NCI-H345 treated with DMSO at 0.1 percent for 48 hours (cell line): ENCODE data around the gene FBLN5.
"Not testable (repeated sequence)": the region's sequence is repeated elsewhere in the genome, so short reads cannot be mapped to it uniquely, and the experiment has no call there.

Experiments
- DNase-seq: peaks from one replicate; lab custom pipeline; 2025; ENCODE audit not compliant: unreplicated experiment; lab: John Stamatoyannopoulos, UW

Gene FBLN5

DNA sequence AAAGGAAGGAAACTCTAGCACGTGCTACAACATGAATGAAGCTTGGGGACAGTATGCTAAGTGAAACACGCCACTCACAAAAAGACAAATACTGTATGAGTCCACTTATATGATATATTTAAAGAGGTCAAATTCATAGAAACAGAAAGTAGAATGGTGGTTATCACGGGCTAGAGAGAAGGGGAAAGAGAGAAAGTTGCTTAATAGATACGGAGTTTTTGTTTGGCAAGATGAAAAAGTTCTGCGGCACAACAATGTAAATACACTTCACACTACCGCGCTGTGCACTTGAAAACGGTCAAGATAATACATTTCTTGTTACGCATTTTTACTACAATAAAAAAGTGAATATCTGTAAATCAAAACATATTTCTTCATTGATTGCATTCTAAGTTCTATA, 37.3 kb downstream of the FBLN5 start:
- no peak for DNase-seq

DNA sequence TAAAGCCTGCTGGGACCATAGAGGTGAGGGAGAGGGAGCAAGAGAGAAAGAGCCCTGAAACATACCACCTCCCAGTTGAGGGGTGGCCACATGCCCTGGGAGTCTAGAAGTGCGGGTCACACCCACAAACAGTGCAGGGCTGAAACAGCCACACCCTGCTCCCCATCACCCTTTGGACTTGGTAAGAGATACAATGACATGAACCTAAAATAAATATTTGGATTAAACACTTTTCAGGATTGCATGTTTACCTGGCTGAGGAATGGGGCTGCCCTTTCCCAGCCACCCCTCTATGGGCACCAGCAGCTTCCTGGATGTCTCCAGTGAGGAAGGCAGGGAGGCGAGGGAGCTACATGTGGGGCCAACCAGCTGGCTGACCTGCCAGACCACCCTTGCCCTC, 41.1 kb downstream of the FBLN5 start:
- no peak for DNase-seq

DNA sequence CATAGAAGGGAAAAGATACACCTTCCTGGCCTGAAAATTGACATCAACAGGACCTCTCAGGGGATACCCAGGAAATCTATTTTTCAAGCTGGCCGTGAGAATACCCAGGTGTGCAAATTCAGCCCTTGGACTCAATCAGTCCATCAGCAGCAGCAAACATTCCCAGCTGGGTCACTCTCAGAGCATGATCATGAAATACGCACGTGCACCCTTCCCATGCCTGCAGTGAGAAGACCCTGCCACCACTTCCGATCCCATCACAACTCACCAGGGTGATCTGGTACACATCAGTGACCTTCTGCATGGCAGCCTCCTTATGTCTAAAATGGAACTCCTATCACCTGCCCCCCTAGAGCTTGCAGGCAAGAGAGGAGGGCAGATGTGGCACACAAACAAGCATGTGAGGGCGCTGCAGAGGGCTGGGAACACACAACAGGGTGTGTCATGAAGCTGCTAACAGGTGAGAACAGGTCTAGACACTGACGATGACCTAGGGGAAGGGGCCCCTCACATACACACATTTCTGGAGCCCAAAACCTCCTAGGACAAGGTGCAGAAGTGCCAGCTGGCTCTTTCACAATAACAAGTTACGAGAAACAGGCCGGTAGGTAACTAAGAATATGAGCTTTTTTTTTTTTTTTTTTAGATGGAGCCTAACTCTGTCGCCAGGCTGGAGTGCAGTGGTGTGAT, 42.4 kb downstream of the FBLN5 start:
- no peak for DNase-seq

DNA sequence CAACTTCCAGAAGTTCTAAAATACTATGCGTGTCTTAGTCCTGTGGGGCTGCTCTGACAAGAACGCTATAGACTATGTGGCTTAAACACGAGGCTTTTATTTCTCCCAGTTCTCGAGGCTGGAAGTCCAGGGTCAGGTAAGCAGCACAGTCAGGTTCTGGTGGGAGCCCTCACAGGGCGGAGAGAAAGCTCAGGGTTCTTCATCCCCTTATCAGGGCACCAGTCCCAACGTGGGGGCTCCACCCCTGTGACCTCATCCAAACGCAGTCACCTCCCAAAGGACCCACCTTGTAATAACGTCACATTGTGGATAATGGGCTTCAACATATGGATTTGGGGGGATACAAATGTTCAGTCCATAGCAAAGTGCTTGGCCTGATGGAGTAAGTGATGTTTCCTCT, 43.0 kb downstream of the FBLN5 start:
- no peak for DNase-seq

DNA sequence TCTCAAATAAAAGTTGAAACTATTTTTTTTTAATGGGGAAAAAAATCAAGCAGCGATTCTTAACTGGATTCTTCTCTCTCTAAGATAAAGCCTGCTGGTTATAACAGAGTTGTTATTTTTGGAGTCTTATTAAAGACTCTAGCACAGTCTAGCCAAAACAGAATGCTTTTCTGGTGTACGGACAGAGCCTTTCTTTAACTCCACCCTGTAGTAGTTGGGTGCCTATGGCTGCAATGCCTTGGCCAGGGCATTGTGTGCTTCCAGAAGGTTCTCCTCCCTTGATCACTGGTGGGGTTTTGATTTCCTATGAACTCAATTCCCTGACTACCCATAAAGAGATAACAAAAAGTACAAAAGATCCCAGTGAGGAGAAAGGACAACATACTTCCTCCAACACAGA, 44.4 kb downstream of the FBLN5 start:
- no peak for DNase-seq

DNA sequence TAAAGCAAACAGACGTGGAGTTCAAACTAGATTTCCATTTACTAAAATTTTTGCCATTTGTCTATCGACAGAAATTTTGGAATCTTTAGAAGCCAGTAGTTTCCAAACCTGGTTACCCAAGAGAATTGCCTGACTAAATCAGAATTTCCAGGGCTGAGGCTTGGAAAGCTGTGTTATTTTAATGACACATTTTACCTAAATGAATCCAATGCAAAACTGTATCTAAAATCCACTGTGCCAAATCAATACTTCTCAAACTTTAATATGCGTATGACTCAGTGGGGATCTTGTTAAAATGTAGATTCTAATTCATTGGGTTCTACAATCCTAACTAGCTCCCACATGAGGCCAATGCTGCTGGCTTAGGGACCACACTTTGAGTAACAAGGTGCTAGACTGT, 45.2 kb downstream of the FBLN5 start:
- no peak for DNase-seq

DNA sequence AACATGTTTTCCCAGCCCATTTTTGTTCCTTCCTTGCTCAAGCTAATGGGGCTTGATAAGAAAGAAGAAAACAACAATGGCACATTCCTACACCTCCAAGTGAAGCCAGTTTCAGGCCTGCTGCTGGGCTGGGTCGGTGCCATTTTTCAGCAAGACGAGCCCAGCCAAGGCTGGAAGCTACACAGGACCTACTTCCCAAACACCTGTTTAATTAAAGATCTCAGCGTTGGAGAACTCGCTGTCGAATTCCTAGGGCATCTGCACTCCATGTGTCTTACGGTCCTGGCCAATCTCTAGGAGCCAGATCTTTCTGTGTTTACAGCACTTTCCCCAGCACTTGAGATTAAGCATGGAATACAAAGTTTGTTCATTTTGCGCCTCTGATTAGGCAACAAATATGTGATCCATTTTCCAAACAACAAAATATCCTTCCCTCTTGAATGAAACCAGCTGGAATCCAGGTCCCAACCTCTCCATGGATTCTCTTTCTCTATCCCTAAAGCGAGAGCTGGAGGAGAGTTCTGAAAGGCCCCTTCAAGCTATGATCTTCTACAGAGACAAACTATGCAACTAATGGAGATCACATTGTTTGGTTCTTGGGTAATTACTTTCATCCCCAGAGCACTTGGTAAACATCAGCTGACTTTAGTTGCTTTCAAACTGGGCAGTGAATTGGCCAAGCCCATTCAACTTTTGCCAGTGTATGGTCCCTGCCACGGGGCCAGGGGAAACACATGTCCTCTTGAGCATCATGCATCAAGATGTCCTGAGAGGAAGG, 45.9 kb downstream of the FBLN5 start:
- DNase-seq, result no peak

DNA sequence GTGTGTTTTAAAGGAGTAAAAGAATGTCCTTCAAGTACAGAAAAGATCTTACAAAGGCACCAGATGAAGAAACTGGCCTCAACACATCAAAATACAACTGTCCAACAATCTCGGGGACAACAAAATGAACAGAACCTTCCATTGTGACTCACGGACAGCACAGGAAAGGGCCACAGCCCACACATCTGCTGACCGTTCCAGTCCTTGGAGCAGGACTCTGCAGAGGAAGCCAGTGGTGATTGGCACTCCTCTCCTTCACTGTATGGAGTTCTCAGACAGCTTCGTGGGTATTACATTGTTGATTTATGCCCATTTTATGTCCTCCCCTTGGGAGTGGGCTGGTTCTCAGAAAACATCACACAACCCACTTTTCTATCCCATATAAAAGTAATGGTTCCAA, 47.7 kb downstream of the FBLN5 start:
- DNase-seq, result no peak

DNA sequence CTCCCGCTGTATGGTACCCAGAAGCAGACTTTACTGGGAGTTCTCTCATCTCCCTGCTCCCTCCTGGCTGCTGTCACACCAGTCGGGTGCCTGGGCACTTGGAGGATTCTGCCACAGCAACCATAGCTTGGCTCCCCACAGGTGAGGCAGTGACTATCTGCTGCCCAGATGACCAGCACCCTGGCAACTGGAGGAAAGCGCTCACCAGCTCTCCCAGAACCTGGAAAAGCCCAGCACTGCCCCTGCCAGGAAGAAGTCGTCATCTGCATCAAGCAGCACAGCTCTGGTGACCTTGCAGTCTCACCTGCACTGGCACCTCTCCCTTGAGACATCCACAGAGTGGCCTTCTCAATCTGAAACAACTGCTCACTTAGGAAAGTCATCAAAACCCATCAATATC, 48.3 kb downstream of the FBLN5 start:
- DNase-seq, result no peak

DNA sequence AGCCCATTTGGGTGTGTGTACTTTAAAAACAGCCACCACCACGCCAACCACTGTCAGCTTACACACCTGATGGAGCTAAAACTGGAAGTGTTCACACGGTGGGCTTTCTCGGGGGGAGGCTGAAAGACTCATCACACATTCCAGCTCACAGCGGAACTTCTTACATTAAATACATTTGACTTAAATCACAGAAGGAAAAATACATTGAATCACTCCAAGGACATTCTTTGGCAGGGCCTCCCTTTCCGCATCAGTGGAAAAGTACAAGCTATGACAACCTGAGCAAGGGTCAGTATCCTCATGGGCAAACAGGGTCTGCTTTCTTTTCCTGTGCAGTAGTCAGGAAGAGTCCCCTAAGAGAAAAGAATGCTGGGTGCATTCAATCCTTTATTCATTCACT, 49.1 kb downstream of the FBLN5 start:
- no peak for DNase-seq

DNA sequence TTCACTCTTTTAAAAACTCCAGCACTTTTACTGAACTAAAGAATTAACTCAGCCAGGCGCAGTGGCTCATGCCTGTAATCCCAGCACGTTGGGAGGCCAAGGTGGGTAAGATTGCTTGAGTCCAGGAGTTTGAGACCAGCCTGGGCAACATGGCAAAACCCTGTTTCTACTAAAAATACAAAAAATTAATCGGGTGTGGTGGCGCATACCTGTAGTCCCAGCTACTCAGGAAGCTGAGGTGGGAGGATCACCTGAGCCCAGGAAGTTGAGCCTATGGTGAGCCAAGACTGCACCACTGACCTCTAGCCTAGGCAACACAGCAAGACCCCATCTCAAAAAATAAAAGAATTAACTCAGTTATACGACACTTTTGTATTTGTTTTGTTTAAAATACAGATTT, 49.8 kb downstream of the FBLN5 start:
- not testable (repeated sequence) for DNase-seq

DNA sequence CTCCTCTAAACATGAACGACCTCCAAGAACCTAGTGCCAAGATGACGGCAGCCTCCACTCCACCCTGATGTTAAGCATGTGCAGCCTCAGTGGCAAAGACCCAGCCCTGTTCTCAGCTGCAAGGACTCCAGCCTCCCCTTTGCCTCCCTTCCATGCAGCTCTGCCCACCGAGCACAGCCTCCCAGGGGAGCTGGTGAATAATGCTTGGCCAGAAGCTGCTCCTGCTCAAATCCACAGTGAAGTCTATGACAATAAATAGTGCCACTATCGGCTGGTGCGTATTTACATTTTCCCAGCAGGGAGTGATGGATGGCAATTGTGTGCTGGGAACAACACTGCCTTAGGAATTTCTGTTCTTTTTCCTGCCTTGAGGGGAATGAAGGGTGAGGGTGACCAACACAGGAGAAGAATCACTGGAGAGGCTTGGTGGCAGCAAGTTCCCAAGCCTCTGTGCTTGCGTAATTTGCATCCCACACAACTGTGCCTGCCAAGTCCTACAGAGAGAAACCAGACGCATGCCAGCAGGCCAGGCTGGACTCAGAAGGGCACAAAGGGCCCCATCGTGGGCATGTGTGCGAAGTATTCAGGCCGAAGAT, 50.3 kb downstream of the FBLN5 start:
- peak; percentile 12 for DNase-seq

DNA sequence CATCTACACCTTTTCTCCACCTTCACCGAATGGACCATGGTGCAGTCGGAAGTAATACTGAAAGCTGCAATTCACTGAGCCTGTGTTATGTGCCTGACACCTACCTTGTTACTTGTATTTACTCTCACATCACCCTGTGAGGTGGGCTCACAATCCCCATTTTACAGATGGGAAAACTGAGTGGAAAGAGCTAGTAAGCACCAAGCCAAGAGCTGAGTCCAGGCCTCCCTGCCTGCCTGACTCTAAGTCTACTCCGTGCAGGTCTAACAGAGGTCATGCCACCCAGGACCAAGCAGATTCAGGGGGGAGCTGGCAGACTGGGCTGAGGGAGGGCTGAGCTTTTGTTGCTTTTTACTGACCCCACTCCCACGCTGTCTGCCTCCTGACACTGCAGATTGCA, 51.1 kb downstream of the FBLN5 start:
- DNase-seq, result no peak

DNA sequence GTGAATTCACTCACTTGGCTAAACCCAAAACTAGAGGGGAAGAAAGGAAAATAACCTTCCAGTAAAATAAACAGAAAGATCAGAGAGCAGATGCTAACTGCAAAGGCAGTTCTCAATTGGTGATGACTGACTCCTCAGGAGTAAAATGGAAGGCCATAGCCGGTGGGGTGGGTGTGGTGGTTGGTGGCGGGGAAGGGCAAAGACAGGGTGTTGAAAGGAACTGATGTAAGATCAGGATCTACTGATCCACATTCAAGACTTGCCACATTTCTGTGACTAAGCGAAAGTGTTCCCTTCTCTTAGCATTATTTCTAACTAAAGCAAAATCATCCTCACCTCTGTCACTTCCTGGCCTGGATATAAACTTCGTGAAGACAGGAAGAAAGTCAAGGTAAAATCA, 53.8 kb downstream of the FBLN5 start:
- DNase-seq, result no peak

DNA sequence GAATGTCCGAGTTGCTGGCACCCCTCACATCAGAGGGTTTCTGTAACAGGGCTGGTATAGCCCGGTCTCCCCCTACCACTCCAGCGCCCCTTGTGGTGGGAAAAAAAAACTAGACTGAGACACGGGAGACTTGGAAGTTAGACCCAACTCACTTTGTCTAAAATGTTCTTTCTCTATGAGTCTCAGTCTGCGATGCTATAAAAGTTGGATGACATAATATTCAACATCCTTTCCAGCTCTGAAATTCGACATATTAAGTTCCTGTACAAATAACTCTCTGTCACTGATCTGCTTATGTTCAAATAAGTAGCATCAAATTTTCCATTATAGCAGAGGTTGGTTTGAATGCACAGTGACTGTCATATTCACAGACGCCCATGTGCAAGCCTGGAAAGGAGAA, 54.5 kb downstream of the FBLN5 start:
- DNase-seq, result no peak

DNA sequence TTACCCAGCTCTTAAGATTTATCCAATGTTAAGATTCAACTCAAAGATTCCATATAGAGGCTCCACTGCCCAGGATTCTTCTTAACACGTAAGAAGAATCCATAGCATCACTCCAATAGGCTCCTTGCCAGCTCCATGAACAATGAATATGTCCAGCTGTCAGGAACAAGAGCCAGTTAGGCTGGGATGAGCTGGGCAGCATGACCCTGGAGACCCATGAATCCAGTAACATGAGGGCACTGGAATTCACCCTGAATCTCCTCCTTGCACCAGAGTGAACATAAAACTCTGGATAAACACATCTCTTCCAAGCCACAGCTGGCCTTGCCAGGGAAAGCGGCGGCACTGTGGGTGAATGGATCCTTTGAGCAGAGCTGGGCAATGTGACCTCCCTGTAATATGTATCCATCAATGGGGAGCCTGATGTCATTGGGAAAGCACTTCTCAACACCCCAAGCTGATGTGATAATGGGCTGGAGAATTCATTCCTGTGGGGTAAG, 55.7 kb downstream of the FBLN5 start:
- DNase-seq, result no peak

DNA sequence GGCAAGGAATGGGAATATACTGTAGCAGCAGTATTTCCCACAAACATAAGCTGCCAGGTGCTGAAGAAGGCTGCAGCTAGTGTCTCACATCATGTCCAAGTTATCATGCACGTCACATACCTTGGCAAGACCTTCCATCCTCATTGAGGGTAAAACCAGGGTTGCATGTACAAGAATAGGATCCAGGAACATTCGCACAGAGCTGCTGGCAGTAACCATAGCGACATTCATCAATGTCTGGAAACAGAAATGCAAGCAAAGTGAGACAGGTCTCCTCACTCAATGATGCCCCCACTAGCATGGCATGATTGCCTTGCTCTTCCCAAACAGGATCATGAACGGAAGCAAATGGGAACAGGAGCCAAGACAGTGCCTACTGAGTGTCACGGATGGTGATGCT, 56.4 kb downstream of the FBLN5 start:
- no peak for DNase-seq

DNA sequence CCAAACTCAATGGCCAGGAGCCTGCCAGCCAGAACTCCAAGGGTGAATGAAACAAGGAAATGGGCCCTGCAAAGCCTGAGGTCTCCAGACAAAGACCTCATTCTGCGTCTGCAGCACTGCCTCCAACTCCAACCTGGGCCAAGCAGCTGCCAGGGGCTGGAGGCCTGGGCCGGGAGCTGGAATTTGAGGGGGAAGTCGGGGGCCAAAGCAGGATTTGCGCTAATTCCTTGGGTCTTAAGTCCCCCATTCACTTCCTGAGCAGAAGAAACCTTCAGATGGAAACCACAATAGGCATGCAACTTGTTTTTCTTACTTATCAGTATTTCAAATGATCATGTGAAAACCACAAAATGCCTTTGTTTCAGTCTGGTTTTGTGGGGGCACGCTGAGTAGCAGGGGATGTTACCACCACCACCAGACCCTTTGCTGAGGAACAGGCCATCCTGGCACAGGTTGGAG, 57.2 kb downstream of the FBLN5 start:
- no peak for DNase-seq

DNA sequence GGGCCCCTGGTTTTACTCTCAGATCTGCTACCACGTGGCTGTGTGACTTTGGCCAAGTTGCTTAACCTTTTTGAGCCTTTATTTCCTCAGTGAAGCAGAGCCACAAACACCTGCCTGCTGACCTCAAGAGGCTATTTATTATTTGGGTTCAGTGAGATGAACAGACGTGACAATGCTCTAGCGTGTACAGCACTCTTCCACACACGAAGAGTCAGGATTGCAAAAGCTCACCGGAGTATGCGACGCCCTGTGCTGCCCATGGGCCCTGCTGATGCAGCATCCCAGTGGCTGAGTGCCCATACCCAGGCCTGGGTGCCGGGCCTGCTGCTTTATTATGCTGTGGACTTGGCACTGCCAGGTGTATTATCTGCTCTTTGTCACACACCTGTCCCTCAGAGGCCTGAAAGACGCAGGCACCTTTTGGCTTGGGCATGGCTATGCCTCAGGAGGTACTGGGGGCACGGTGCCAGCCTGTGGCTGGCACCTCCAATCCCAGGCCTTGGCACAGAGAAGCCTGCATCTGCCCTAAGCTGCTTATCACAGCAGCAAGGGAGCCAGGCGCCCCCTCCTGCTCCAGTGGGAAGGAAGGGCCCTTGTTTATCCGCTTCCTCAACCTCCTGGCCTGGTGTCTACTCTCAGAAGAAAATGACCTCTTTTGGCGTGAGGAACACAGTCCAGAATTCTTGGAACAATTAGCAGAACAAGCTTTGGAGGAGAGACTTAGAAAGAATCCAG, 57.9 kb downstream of the FBLN5 start:
- DNase-seq, result no peak

DNA sequence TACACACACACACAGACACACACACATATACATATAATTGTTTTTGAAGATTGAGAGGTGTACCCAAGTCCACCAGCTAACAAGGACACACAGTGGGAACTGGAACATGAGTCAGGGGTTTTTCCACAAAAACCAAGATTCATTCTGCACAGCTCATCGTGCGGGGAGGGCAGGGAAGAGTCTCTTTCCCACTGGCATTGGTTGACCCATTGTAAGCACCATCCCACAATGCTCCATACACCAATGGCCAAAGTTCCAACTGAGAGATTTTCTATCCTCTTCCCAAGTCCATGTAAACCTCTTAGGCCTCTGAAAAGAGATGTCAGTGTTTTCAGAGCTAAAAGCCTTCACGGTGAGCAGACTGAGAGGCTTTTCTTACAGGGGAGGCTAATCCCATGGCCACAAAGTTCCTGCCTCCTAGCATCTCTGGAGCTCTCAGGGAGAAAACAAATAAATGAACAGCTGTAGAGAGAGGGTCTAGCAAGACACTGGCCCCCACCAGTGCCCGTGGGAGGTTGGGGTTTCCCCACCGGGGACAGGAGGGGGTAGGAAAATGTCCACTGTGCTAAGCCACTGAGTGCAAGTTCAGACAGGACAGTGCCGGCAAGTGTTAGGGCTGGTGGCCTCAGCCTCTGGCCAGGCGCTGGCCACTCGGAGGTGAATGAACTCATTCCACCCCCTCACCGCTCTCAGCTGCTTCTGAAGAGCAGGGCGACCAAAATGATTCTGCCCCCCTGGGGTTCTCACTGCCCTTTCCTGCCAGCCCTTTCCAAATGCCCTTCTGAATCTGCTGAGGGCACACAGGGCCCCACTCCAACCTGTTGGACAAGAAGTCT, 58.6 kb downstream of the FBLN5 start:
- DNase-seq, result no peak

DNA sequence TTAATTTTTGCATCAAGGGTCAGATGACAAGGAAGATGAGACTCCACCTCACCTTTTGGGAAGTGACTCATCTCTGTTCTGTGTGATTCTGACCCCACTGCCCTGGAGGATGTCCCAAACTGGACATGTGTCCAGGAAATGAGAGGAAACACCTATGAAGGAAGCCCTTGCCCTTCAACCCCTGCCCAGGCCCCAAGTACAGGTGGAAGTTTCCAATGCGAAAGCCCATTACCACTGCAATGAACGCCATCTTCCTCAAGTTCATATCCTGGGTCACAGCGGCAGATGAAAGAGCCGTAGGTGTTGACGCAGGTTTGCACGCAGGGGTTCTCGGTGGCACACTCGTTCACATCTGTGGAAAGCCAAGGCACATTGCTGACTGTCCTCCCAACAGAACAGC, 60.5 kb downstream of the FBLN5 start:
- DNase-seq, result no peak
